GM18511 (cell line): ENCODE data around the gene CABP2.
"Not testable (repeated sequence)": the region's sequence is repeated elsewhere in the genome, so short reads cannot be mapped to it uniquely, and the experiment has no call there.

Source experiments
- ATAC-seq: cut with Tn5 transposase; IDR thresholded peaks from one replicate; pipeline ENCODE4 v1.9.1; 2021; ENCODE audit warnings: mild to moderate bottlenecking, moderate library complexity; ENCODE audit not compliant: unreplicated experiment

Gene CABP2

DNA sequence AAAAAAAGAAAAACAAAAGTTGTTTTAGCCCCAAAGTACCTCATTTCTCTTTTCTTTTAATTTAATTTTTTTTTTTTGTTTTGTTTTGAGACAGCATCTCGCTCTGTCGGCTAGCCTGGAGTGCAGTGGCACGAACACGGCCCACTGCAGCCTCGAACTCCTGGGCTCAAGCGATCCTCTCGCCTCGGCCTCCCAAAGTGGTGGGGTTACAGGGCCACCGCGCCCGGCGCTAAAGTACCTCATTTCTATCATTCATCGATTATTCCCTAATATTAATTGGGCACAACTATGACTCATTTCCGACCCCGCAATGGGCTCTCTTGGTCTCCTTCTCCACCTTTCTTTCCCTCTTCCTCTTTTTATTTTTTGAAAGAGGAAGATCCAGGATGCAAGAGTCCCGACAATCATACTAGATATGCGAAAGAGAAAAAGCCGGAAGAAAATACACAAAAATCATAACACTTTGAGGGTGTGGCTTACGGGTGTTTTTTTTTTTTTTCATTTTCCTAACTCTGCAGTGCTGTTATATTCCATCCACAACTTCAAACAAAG, 40.9 kb downstream of the CABP2 start:
- ATAC-seq: no peak

DNA sequence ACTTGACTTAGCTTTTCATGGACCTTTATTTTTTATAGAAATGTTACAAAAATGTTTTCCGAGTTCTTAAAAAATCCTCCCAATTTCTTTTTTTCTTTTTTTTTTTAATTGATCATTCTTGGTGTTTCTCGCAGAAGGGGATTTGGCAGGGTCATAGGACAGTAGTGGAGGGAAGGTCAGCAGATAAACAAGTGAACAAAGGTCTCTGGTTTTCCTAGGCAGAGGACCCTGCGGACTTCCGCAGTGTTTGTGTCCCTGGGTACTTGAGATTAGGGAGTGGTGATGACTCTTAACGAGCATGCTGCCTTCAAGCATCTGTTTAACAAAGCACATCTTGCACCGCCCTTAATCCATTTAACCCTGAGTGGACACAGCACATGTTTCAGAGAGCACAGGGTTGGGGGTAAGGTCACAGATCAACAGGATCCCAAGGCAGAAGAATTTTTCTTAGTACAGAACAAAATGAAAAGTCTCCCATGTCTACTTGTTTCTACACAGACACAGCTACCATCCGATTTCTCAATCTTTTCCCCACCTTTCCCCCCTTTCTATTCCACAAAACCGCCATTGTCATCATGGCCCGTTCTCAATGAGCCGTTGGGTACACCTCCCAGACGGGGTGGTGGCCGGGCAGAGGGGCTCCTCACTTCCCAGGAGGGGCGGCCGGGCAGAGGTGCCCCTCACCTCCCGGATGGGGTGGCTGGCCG, 45.7 kb downstream of the CABP2 start:
- not testable (repeated sequence) for ATAC-seq

DNA sequence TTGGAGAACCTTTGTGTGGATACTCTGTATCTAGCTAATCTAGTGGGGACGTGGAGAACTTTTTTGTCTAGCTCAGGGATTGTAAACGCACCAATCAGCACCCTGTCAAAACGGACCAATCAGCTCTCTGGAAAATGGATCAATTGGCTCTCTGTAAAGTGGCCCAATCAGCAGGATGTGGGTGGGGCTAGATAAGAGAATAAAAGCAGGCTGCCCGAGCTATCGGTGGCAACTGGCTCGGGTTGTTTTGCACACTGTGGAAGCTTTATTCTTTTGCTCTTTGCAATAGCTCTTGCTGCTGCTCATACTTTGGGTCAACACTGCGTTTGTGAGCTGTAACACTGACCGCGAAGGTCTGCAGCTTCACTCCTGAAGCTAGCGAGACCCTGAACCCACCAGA, 46.6 kb downstream of the CABP2 start:
- not testable (repeated sequence) for ATAC-seq

DNA sequence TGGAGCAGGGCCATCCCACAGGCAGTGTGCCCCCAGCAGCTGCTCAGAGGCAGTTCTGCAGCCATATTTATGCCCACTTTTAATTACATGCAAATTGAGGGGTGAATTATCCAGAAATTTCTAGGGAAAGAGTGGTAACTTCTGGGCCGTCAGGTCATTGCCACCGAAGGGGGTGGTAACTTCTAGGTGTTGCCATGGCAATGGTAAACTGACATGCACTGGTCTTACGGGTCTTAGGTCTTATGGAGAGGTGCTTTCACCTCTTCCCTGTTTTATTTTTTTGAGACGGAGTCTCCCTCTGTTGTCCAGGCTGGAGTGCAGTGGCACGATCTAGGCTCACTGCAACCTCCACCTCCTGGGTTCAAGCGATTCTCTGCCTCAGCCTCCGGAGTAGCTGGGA, 50.4 kb downstream of the CABP2 start:
- no peak for ATAC-seq

DNA sequence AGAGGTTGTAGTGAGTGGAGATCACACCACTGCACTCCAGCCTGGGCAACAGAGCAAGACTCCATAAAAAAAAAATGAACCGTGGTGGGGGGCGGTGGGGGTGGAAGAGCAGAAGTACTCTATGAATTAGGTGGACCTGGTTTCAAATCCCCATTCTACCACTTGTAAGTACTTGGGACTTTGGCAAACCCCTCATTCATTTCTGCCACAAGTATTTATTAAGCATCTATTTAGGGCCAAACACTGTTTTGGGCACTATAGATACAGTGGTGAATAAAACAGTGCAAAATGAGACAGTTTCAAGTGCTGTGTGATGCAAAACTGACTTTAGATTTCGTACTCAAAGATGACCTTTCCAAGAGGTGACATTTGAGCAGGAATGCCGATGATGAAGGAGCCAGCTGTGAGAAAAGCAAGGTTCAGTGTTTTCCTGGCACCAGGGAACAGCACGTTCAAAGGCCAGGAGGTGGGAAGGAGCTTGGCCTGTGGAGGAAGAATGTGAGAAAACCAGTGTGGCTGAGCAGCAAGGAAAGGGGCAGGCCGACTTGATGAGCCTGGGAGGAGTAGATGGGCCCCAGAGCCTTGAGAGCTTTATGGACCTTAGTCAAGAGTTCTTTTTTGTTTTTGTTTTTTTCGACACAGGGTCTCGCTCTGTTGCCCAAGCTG, 52.8 kb downstream of the CABP2 start:
- no peak for ATAC-seq

DNA sequence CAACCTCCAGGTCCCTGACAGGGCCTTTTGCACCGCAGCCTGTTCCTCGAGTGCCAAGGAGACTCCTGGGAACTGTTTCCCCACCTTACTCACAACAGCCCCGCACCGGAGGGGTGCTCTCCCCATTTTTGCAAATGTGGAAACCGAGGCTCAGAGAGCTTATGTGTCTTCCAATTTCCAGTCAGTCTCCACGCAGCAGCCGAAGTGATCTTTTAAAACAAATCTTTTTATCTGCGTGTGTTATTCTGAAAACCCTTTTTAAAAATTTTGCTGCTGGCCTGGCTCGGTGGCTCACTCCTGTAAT, 53.8 kb downstream of the CABP2 start:
- no peak for ATAC-seq
